GM19467 (cell line): ENCODE measurements around the gene NIF3L1.

Experiments used
- ATAC-seq: cut with Tn5 transposase; IDR thresholded peaks from one replicate; pipeline ENCODE4 v1.9.1; 2021; ENCODE audit warnings: mild to moderate bottlenecking, moderate library complexity; ENCODE audit not compliant: unreplicated experiment

Gene NIF3L1

GRCh38 chr2:200888704-200889625 is at the start of gene NIF3L1, which contains the start of gene PPIL3:
NIF3L1 (plus strand) TSS chr2:200889371; CDS start chr2:200891944, 2,573 bp downstream.
PPIL3 (minus strand) TSS chr2:200889077; CDS start chr2:200887615, 1,462 bp downstream.
- peak; percentile 86 for ATAC-seq

- ATAC-seq, result no peak
Observed at GRCh38 chr2:200839513-200839912, 49.7 kb upstream of the NIF3L1 start.

- ATAC-seq, result no peak
Observed at GRCh38 chr2:200843993-200844948, 44.9 kb upstream of the NIF3L1 start.

- ATAC-seq, result no peak
Observed at GRCh38 chr2:200845194-200845593, 44.0 kb upstream of the NIF3L1 start.

- ATAC-seq, result no peak
Observed at GRCh38 chr2:200845669-200846325, 43.4 kb upstream of the NIF3L1 start.

- no peak for ATAC-seq
Observed at GRCh38 chr2:200847269-200847668, 41.9 kb upstream of the NIF3L1 start.

- no peak for ATAC-seq
Observed at GRCh38 chr2:200847939-200848338, 41.2 kb upstream of the NIF3L1 start.

- ATAC-seq, result no peak
Observed at GRCh38 chr2:200850512-200851256, 38.5 kb upstream of the NIF3L1 start.

- ATAC-seq, result no peak
Observed at GRCh38 chr2:200851398-200852248, 37.5 kb upstream of the NIF3L1 start.

- ATAC-seq, result no peak
Observed at GRCh38 chr2:200852605-200853004, 36.6 kb upstream of the NIF3L1 start.

GRCh38 chr2:200856806-200857205 is 32.4 kb upstream of the NIF3L1 start:
- no peak for ATAC-seq

GRCh38 chr2:200860092-200860795 is 28.9 kb upstream of the NIF3L1 start:
- ATAC-seq, result no peak

GRCh38 chr2:200861617-200862155 is 27.5 kb upstream of the NIF3L1 start:
- ATAC-seq, result no peak

GRCh38 chr2:200862532-200863000 is 26.6 kb upstream of the NIF3L1 start:
- no peak for ATAC-seq

GRCh38 chr2:200863782-200864175 is 25.4 kb upstream of the NIF3L1 start:
- ATAC-seq, result no peak

- peak; percentile 85 for ATAC-seq
Observed at GRCh38 chr2:200864176-200865034, 24.8 kb upstream of the NIF3L1 start, which contains the start of gene CLK1. CLK1 (minus strand) TSS chr2:200864658; CDS start chr2:200861862, 2,796 bp downstream.

GRCh38 chr2:200869014-200869413 is 20.2 kb upstream of the NIF3L1 start:
- no peak for ATAC-seq
